WTC11 (cell line): ENCODE results near the gene SCML2. TPM values are rescaled to one million over a fixed set of nuclear protein-coding genes. Genes with fewer than 3 reads are reported as not detected.

Experiments used
- ATAC-seq: fragments of 200-7000 bp; cut with Tn5 transposase; 2 replicates; pipeline ENCODE4 v1.10.0; 2021; ENCODE audit warnings: mild to moderate bottlenecking, moderate library complexity
- Bru-seq: library from RNA; stranded (reverse); fragments of 400-500 nt; gene quantifications from one replicate; lab custom pipeline; 2021; lab: Mats Ljungman, UMichigan
- CTCF ChIA-PET: fragments of 300-600 bp; sonication (Branson Sonifier 250); formaldehyde crosslinking; loops from one replicate; lab custom pipeline; 2021; ENCODE audit warnings: antibody characterized with exemption; lab: Charles Lee
- POLR2A ChIA-PET: fragments of 350-600 bp; sonication (Branson Sonifier 250); formaldehyde crosslinking; loops from one replicate; lab custom pipeline; 2021; ENCODE audit warnings: antibody characterized with exemption; lab: Charles Lee
- DNase-seq: peaks from one replicate; pipeline ENCODE4 v3.0.0; 2021; ENCODE audit warnings: low spot score
- H3K27ac Mint-ChIP-seq: 2 replicates; pipeline ENCODE4 v1.8.0; 2021; ENCODE audit warnings: mixed read lengths
- H3K27me3 Mint-ChIP-seq: 2 replicates; pipeline ENCODE4 v1.8.0; 2021; ENCODE audit warnings: low read depth, mild to moderate bottlenecking, moderate library complexity, mixed read lengths
- H3K36me3 Mint-ChIP-seq: 2 replicates; pipeline ENCODE4 v1.8.0; 2021; ENCODE audit warnings: mixed read lengths
- H3K4me1 Mint-ChIP-seq: 2 replicates; pipeline ENCODE4 v1.8.0; 2022; ENCODE audit warnings: mixed read lengths
- H3K4me3 Mint-ChIP-seq: 2 replicates; pipeline ENCODE4 v1.8.0; 2021; ENCODE audit warnings: mild to moderate bottlenecking, moderate library complexity, mixed read lengths
- H3K9me3 Mint-ChIP-seq: 2 replicates; pipeline ENCODE4 v1.8.0; 2021; ENCODE audit warnings: mixed read lengths
- ATF1 ChIP-seq: sonication (generic); formaldehyde crosslinking; IDR thresholded peaks from 2 replicates; pipeline ENCODE4 v1.8.1; 2023; ENCODE audit warnings: mild to moderate bottlenecking, moderate library complexity, missing genetic modification reagents
- CREB1 ChIP-seq: sonication (generic); formaldehyde crosslinking; IDR thresholded peaks from 2 replicates; pipeline ENCODE4 v1.8.0; 2023; ENCODE audit warnings: mild to moderate bottlenecking, missing genetic modification reagents
- EMX1 ChIP-seq: fragments of 250-450 bp; sonication (Bioruptor Pico); IDR thresholded peaks from 2 replicates; pipeline ENCODE4 v1.8.0; 2021; ENCODE audit warnings: mild to moderate bottlenecking
- FOXJ3 ChIP-seq: sonication (generic); formaldehyde crosslinking; IDR thresholded peaks from 2 replicates; pipeline ENCODE4 v1.9.0; 2021; ENCODE audit warnings: missing genetic modification reagents, mild to moderate bottlenecking, borderline replicate concordance
- FOXK1 ChIP-seq: sonication (generic); formaldehyde crosslinking; IDR thresholded peaks from 2 replicates; pipeline ENCODE4 v1.8.0; 2022; ENCODE audit warnings: mild to moderate bottlenecking, moderate library complexity, missing genetic modification reagents
- GRHL2 ChIP-seq: fragments of 250-450 bp; sonication (Bioruptor Pico); IDR thresholded peaks from 2 replicates; pipeline ENCODE4 v1.8.0; 2022; ENCODE audit warnings: mild to moderate bottlenecking, moderate library complexity; ENCODE audit not compliant: insufficient replicate concordance, severe bottlenecking
- KAT7 ChIP-seq: sonication (generic); formaldehyde crosslinking; IDR thresholded peaks from 2 replicates; pipeline ENCODE4 v1.8.1; 2023; ENCODE audit warnings: missing genetic modification reagents, mild to moderate bottlenecking, borderline replicate concordance
- MAX ChIP-seq: sonication (generic); formaldehyde crosslinking; IDR thresholded peaks from 2 replicates; pipeline ENCODE4 v1.8.0; 2022; ENCODE audit warnings: mild to moderate bottlenecking, missing genetic modification reagents
- NFE2L1 ChIP-seq: sonication (generic); formaldehyde crosslinking; IDR thresholded peaks from 2 replicates; pipeline ENCODE4 v1.8.1; 2023; ENCODE audit warnings: missing genetic modification reagents
- SMAD4 ChIP-seq: sonication (generic); formaldehyde crosslinking; IDR thresholded peaks from 2 replicates; pipeline ENCODE4 v1.8.0; 2022; ENCODE audit warnings: mild to moderate bottlenecking, missing genetic modification reagents
- SOX15 ChIP-seq: fragments of 250-450 bp; sonication (Bioruptor Pico); IDR thresholded peaks from 2 replicates; pipeline ENCODE4 v1.9.0; 2021; ENCODE audit warnings: mild to moderate bottlenecking
- SP1 ChIP-seq: sonication (generic); formaldehyde crosslinking; conservative IDR thresholded peaks from 2 replicates; pipeline ENCODE4 v1.8.1; 2022; ENCODE audit warnings: missing genetic modification reagents
- STAT6 ChIP-seq: sonication (generic); formaldehyde crosslinking; conservative IDR thresholded peaks from 2 replicates; pipeline ENCODE4 v1.8.1; 2023; ENCODE audit warnings: mild to moderate bottlenecking, low read depth, missing genetic modification reagents, moderate library complexity
- TEAD1 ChIP-seq: sonication (generic); formaldehyde crosslinking; IDR thresholded peaks from 2 replicates; pipeline ENCODE4 v1.8.0; 2022; ENCODE audit warnings: mild to moderate bottlenecking, missing genetic modification reagents
- TP53 ChIP-seq: sonication (generic); formaldehyde crosslinking; IDR thresholded peaks from 2 replicates; pipeline ENCODE4 v1.8.1; 2023; ENCODE audit warnings: mild to moderate bottlenecking, missing genetic modification reagents
- ZNF671 ChIP-seq: fragments of 250-450 bp; sonication (Bioruptor Pico); IDR thresholded peaks from 2 replicates; pipeline ENCODE4 v1.8.0; 2021; ENCODE audit warnings: mild to moderate bottlenecking
- long read RNA-seq, 3 experiments: library from RNA in 1 of 3; library from capped mRNA in 1 of 3; library from polyadenylated mRNA in 1 of 3; unstranded in 2 of 3; stranded (forward) in 1 of 3; transcript quantifications; one replicate each; pipeline ENCODE4 v2.0.0, GENCODE V29; 2021
- total RNA-seq: library from RNA; stranded (reverse); gene quantifications from 3 replicates; pipeline ENCODE4 v1.2.3, GENCODE V29; 2021
- TF ChIP-seq, protein P1 (sequence below): sonication (generic); formaldehyde crosslinking; IDR thresholded peaks from 2 replicates; pipeline ENCODE4 v1.8.0; 2022; ENCODE audit warnings: mild to moderate bottlenecking, missing genetic modification reagents
- TF ChIP-seq, protein P2 (sequence below): fragments of 250-450 bp; sonication (Bioruptor Pico); IDR thresholded peaks from 2 replicates; pipeline ENCODE4 v1.9.0; 2021; ENCODE audit warnings: mild to moderate bottlenecking
- TF ChIP-seq, protein P3 (sequence below): sonication (generic); formaldehyde crosslinking; IDR thresholded peaks from 2 replicates; pipeline ENCODE4 v1.8.1; 2023; ENCODE audit warnings: mild to moderate bottlenecking, missing genetic modification reagents
- TF ChIP-seq, protein P4 (sequence below): fragments of 200-600 bp; IDR thresholded peaks from 2 replicates; pipeline ENCODE4 v1.8.0; 2022; ENCODE audit warnings: antibody characterized with exemption
- TF ChIP-seq, protein P5 (sequence below): fragments of 250-450 bp; sonication (Bioruptor Pico); IDR thresholded peaks from 2 replicates; pipeline ENCODE4 v1.9.0; 2021; ENCODE audit warnings: moderate library complexity, mild to moderate bottlenecking, inconsistent platforms, borderline replicate concordance
- TF ChIP-seq, protein P6 (sequence below): sonication (generic); formaldehyde crosslinking; IDR thresholded peaks from 2 replicates; pipeline ENCODE4 v1.8.1; 2022; ENCODE audit warnings: low read depth, missing genetic modification reagents, borderline replicate concordance
- TF ChIP-seq, protein P7 (sequence below): sonication (generic); formaldehyde crosslinking; IDR thresholded peaks from 2 replicates; pipeline ENCODE4 v1.8.1; 2023; ENCODE audit warnings: mild to moderate bottlenecking, missing genetic modification reagents, moderate library complexity

The SCML2 gene
- total RNA-seq (12.8 to 14.2 TPM (median 12.9 TPM) in 3 replicates), Bru-seq, nascent RNA (percentile 53 among the genes with signal in this experiment)
- long read RNA-seq, experiment 1, full-length matches to known transcripts = 61 of 122 reads
- long read RNA-seq, experiment 1, partial matches to known transcripts = 8 of 122 reads
- long read RNA-seq, experiment 1, other reads (novel, unspliced or antisense) = 53 of 122 reads
- long read RNA-seq, experiment 2, full-length matches to known transcripts = 2 of 20 reads
- long read RNA-seq, experiment 2, partial matches to known transcripts = 5 of 20 reads
- long read RNA-seq, experiment 2, other reads (novel, unspliced or antisense) = 13 of 20 reads
- long read RNA-seq, experiment 3, full-length matches to known transcripts = 1 of 2 reads
- long read RNA-seq, experiment 3, partial matches to known transcripts = 0 of 2 reads
- long read RNA-seq, experiment 3, other reads (novel, unspliced or antisense) = 1 of 2 reads

DNA sequence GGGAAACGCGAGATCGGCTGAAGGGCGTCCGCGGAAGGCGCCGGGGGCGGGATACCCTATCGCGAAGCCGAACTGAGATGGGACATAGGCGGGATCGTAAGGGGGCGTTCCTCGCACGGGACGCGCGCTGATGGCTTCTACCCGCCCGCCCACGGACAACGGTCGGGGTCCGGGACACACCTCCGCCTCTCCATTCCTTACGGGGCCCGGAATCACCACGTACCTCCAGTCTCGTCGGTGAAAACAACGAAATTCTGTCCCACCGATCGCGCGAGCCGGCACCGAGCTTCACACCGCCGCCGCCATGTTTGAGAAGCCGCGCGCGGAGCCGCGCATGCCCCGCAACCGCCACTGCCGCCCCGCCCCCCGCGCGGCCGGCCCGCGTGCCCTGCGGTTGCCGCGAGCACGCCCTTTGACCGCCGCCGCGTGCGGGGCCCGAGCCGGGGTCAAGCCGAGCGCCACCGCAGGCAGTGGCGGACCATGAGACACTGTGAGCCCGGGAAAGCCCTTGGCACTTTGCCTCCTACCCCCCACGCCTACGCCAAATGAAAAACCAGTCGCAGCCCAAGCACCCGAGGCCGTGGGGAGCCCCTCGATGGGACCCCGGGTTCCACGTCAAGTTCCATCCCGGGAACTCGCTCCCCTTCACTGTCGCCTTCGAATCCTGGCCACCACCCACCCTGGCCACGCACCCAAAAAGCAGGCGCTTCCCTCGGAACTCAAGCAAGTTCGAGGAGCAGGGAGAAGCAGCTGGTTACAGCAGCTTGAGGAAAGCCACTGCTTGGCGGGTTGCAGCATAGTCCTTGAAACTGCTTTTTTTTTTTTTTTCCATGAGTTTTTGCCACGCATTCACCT lies at the start of gene SCML2:
Gene SCML2 (minus strand): TSS at position 320 of the 855 bp plus-strand sequence. CDS start 20,617 bp downstream, outside the sequence.
- DNase-seq (peak; percentile 34), ATAC-seq (peak; percentile 68)
- Mint-ChIP-seq H3K9me3 (no peaks in the 10 kb centered on the region), H3K36me3 (no peaks in the 10 kb centered on the region), H3K4me1 (peaks cover 8% of the 10 kb centered on the region), H3K4me3 (peak within 1 kb of the TSS; percentile 69), H3K27me3 (peaks cover 28% of the 10 kb centered on the region), H3K27ac (no peak within 1 kb of the TSS)
- CTCF ChIA-PET = no interaction called here
- POLR2A ChIA-PET = no interaction called here
- TF ChIP-seq, protein P1, sequence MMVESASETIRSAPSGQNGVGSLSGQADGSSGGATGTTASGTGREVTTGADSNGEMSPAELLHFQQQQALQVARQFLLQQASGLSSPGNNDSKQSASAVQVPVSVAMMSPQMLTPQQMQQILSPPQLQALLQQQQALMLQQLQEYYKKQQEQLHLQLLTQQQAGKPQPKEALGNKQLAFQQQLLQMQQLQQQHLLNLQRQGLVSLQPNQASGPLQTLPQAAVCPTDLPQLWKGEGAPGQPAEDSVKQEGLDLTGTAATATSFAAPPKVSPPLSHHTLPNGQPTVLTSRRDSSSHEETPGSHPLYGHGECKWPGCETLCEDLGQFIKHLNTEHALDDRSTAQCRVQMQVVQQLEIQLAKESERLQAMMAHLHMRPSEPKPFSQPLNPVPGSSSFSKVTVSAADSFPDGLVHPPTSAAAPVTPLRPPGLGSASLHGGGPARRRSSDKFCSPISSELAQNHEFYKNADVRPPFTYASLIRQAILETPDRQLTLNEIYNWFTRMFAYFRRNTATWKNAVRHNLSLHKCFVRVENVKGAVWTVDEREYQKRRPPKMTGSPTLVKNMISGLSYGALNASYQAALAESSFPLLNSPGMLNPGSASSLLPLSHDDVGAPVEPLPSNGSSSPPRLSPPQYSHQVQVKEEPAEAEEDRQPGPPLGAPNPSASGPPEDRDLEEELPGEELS = peak; percentile 28; the same call in 1 of the 2 replicates
- TF ChIP-seq SMAD4 (CRISPR knock-in tag) = no peak
- TF ChIP-seq TP53 (CRISPR knock-in tag) = 0 out of 2 replicates have a peak, but pooled peaks have one; percentile 76
- no peak for TF ChIP-seq FOXK1
- TF ChIP-seq EMX1 (CRISPR knock-in tag) = no peak
- no peak for TF ChIP-seq SOX15 (CRISPR knock-in tag)
- TF ChIP-seq, protein P2, sequence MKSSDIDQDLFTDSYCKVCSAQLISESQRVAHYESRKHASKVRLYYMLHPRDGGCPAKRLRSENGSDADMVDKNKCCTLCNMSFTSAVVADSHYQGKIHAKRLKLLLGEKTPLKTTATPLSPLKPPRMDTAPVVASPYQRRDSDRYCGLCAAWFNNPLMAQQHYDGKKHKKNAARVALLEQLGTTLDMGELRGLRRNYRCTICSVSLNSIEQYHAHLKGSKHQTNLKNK (CRISPR knock-in tag) = no peak
- no peak for TF ChIP-seq ZNF671
- TF ChIP-seq ATF1 = no peak
- no peak for TF ChIP-seq KAT7 (CRISPR knock-in tag)
- TF ChIP-seq NFE2L1 (CRISPR knock-in tag) = no peak
- TF ChIP-seq STAT6 (CRISPR knock-in tag) = no peak
- TF ChIP-seq FOXJ3 (CRISPR knock-in tag) = no peak
- TF ChIP-seq, protein P3, sequence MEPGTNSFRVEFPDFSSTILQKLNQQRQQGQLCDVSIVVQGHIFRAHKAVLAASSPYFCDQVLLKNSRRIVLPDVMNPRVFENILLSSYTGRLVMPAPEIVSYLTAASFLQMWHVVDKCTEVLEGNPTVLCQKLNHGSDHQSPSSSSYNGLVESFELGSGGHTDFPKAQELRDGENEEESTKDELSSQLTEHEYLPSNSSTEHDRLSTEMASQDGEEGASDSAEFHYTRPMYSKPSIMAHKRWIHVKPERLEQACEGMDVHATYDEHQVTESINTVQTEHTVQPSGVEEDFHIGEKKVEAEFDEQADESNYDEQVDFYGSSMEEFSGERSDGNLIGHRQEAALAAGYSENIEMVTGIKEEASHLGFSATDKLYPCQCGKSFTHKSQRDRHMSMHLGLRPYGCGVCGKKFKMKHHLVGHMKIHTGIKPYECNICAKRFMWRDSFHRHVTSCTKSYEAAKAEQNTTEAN (CRISPR knock-in tag) = no peak
- TF ChIP-seq, protein P4, sequence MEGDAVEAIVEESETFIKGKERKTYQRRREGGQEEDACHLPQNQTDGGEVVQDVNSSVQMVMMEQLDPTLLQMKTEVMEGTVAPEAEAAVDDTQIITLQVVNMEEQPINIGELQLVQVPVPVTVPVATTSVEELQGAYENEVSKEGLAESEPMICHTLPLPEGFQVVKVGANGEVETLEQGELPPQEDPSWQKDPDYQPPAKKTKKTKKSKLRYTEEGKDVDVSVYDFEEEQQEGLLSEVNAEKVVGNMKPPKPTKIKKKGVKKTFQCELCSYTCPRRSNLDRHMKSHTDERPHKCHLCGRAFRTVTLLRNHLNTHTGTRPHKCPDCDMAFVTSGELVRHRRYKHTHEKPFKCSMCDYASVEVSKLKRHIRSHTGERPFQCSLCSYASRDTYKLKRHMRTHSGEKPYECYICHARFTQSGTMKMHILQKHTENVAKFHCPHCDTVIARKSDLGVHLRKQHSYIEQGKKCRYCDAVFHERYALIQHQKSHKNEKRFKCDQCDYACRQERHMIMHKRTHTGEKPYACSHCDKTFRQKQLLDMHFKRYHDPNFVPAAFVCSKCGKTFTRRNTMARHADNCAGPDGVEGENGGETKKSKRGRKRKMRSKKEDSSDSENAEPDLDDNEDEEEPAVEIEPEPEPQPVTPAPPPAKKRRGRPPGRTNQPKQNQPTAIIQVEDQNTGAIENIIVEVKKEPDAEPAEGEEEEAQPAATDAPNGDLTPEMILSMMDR = no peak
- TF ChIP-seq, protein P5, sequence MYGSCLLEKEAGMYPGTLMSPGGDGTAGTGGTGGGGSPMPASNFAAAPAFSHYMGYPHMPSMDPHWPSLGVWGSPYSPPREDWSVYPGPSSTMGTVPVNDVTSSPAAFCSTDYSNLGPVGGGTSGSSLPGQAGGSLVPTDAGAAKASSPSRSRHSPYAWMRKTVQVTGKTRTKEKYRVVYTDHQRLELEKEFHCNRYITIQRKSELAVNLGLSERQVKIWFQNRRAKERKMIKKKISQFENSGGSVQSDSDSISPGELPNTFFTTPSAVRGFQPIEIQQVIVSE = no peak
- TF ChIP-seq, protein P6, sequence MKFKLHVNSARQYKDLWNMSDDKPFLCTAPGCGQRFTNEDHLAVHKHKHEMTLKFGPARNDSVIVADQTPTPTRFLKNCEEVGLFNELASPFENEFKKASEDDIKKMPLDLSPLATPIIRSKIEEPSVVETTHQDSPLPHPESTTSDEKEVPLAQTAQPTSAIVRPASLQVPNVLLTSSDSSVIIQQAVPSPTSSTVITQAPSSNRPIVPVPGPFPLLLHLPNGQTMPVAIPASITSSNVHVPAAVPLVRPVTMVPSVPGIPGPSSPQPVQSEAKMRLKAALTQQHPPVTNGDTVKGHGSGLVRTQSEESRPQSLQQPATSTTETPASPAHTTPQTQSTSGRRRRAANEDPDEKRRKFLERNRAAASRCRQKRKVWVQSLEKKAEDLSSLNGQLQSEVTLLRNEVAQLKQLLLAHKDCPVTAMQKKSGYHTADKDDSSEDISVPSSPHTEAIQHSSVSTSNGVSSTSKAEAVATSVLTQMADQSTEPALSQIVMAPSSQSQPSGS (CRISPR knock-in tag) = no peak
- TF ChIP-seq, protein P7, sequence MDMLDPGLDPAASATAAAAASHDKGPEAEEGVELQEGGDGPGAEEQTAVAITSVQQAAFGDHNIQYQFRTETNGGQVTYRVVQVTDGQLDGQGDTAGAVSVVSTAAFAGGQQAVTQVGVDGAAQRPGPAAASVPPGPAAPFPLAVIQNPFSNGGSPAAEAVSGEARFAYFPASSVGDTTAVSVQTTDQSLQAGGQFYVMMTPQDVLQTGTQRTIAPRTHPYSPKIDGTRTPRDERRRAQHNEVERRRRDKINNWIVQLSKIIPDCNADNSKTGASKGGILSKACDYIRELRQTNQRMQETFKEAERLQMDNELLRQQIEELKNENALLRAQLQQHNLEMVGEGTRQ (CRISPR knock-in tag) = 0 out of 2 replicates have a peak, but pooled peaks have one; percentile 11
- no peak for TF ChIP-seq MAX (CRISPR knock-in tag)
- TF ChIP-seq SP1 (CRISPR knock-in tag) = 0 out of 2 replicates have a peak, but pooled peaks have one; percentile 33
- no peak; the same call in 1 of the 2 replicates for TF ChIP-seq CREB1 (CRISPR knock-in tag)
- no peak for TF ChIP-seq GRHL2 (CRISPR knock-in tag)
- no peak; the same call in 1 of the 2 replicates for TF ChIP-seq TEAD1 (CRISPR knock-in tag)
